Right lobe of liver (tissue), 6 donors: ENCODE data around the gene SETBP1. TPM values are rescaled to one million over a fixed set of nuclear protein-coding genes. Genes with fewer than 3 reads are reported as not detected.

Source experiments
- ATAC-seq, 4 donors: fragments of 200-7000 bp; cut with Tn5 transposase; one replicate each; pipeline ENCODE4 v1.9.1; 2020; ENCODE audit warnings: mild to moderate bottlenecking in 4 of 4, moderate library complexity in 4 of 4
- DNase-seq, 3 donors: peaks; one replicate each; pipeline ENCODE4 v3.0.0-alpha.2; 2020
- H3K27ac ChIP-seq, 3 donors: fragments of 200-600 bp; one replicate each; pipeline ENCODE4 v1.8.0; 2022
- H3K27me3 ChIP-seq, 2 donors: fragments of 200-600 bp; one replicate each; pipeline ENCODE4 v1.8.0; 2022
- H3K36me3 ChIP-seq, 4 donors: fragments of 200-600 bp; sonication (generic) in 1 of 4; one replicate each; pipeline versions ENCODE4 v1.5.1 to v1.8.0; 2017 to 2022; ENCODE audit warnings: control low read depth in 1 of 4
- H3K4me1 ChIP-seq, 4 donors: fragments of 200-600 bp; sonication (generic) in 1 of 4; one replicate each; pipeline versions ENCODE4 v1.5.1 to v1.8.0; 2017 to 2022; ENCODE audit warnings: control low read depth in 1 of 4
- H3K4me3 ChIP-seq, 3 donors: fragments of 200-600 bp; one replicate each; pipeline ENCODE4 v1.8.0; 2022
- H3K9me3 ChIP-seq, 4 donors: fragments of 200-600 bp; sonication (generic) in 1 of 4; one replicate each; pipeline versions ENCODE4 v1.5.1 to v1.8.0; 2017 to 2022; ENCODE audit warnings: control low read depth in 1 of 4
- CTCF ChIP-seq, 4 donors: fragments of 200-600 bp in 3 of 4; fragments of 450-650 bp in 1 of 4; IDR thresholded peaks; one replicate each; pipeline versions ENCODE4 v1.5.1 to v1.8.0; 2016 to 2022; ENCODE audit warnings: antibody characterized with exemption in 4 of 4, mild to moderate bottlenecking in 2 of 4
- POLR2A ChIP-seq: fragments of 450-650 bp; IDR thresholded peaks from one replicate; pipeline ENCODE4 v1.6.1; 2017; ENCODE audit warnings: antibody characterized with exemption, mild to moderate bottlenecking
- WGBS: methylation state at CpG from one replicate; pipeline ENCODE4 v1.1.6; 2018; ENCODE audit warnings: low coverage, low lambda C conversion rate; ENCODE audit not compliant: insufficient coverage; ENCODE audit errors: missing lambda C conversion rate; 5-methylcytosine and 5-hydroxymethylcytosine counted together
- intact Hi-C, 2 donors: fragments of 100-400 bp; cut with DNase I; formaldehyde crosslinking; loops; one replicate each; pipeline versions ENCODE4 v1.11.2 to v1.14.1; 2022
- total RNA-seq, 6 experiments: library from RNA; depleted of rRNA in 2 of 6; stranded (reverse); fragments of >200 nt in 2 of 6; fragmentation: NEBNext Ultra II Directional in 3 of 6; extraction: Animal tissue kit (Norgen Biotek cat#: 25700) in 3 of 6; gene quantifications; one replicate each; pipeline versions ENCODE4 v1.1.0 to v1.2.4, GENCODE V29; 2016 to 2023
- donor health status: DM: no; HTN: yes; CAD: no.
- donor health status: DM: no; HTN: no; CAD: no.
- donor health status: DM: no; HTN: no; CAD: no.
- donor health status: DM: no; HTN: yes; CAD: no.
- donor health status: DM: no; HTN: yes; CAD: no.

Gene SETBP1
- total RNA-seq, 6 experiments from 2014 or later, result 14.3 to 29.1 (median 16.6) TPM

DNA sequence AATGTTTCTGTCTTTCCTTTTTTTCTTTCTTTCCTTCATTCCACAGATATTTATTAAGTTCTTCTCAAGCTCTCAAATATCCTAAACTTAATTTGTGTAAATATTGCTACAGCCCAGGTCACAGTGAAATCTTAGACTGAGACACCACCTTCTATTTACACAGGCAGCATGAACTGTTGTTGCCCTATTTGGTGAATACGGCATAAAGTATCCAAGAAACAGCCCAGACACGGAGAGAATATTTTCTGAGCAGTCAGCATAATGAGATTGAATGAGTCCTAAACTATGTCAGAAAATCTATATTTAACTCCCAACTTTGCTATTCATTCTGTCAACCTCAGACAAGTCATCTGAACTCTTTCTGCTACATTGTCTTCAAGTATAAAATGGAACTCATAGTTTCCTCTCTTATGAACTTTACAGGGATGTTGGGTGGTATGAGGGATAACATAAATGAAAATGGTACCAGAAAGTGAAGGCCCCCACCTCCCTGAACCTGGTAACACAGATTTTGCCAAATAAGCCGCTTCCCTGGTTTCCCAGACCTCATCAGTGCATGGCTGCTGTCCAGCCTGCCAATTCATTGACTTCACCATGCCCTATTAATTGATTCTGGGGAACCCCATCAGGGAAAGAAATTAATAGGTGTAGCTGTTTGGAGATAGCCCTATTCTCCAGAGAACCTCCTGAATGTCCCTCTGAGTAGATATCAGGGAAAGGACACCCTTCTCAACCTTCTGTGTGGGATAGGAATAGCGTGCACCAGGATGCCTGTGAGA lies 235.9 kb downstream of the SETBP1 start:
- 39% methylated on average over 4 of the region's 4 CpGs for WGBS
- intact Hi-C loops, result no loop called here
- DNase-seq (no peak), ATAC-seq (peak in 3 of 4 donors; percentile 44 to 58 (median 54))
- Histone ChIP-seq H3K9me3 (no peaks in the 10 kb centered on the region), H3K4me1 (peaks cover 0 to 36% (median 14%) of the 10 kb centered on the region in 4 donors), H3K27me3 (no peaks in the 10 kb centered on the region), H3K4me3 (no peak overlapping the region), H3K27ac (peak overlapping the region in 2 of 3 donors; percentile 67 to 79), H3K36me3 (no peaks in the 10 kb centered on the region)
- TF ChIP-seq POLR2A (no peak), CTCF (IDR thresholded peaks at IDR 0.05) (no peak)

DNA sequence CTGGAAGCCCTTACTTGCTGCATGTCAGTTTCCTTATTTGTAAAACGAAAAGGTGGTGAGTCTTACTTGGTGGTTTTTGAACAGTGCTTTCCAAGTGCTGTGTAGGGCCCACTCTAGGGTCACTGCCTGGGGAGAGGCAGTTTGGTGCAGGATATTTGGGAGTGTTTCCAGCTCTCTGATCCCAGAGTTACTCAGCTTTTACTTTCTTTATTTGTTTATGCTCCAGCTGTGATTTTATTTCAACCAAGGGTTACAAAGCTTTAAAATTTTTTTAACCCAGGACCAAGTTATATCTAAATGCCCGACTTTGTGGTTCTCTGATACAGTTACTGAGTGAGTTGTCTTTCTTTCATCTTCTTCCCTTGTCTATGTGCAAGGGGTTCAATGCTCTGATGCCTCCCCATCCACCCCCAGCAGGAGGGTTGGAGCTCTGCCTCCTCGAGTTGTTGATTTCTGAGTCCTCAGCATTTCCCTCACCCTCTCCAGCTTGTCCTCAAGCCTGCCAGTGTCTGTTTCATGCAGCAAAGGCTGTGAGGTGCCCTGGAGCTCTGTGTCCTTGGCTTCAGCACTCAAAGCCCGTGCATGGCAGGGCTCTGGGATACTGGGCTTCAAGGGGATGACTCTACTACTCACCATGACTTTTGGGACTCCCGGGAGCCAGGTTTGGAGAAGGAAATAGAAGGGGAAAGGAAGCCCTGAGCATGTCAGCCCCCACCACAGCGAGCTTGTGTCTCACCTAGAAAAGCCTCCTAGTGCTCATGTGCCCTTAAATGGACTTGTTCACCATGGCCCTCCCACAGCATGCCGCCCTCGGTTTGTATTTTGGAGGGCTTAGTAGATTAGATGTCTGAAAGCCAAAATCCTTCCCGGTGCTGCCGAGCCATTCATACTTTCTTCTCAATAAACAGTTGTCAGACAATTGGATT lies 236.8 kb downstream of the SETBP1 start:
- Histone ChIP-seq H3K9me3 (no peaks in the 10 kb centered on the region), H3K36me3 (no peaks in the 10 kb centered on the region), H3K4me3 (peak overlapping the region in 1 of 3 donors; percentile 6), H3K27ac (peak overlapping the region; percentile 17 to 79 (median 67)), H3K27me3 (no peaks in the 10 kb centered on the region), H3K4me1 (peaks cover 0 to 36% (median 14%) of the 10 kb centered on the region in 4 donors)
- WGBS, result 6% methylated on average over 9 of the region's 10 CpGs
- ATAC-seq (peak; percentile 48 to 66 (median 60)), DNase-seq (peak in 1 of 3 donors; percentile 52)
- intact Hi-C loops, result no loop called here
- no peak for TF ChIP-seq CTCF (IDR thresholded peaks at IDR 0.05)
- no peak for TF ChIP-seq POLR2A

GRCh38 chr18:44918142-44918476 lies 237.4 kb downstream of the SETBP1 start:
- Histone ChIP-seq H3K9me3 (no peaks in the 10 kb centered on the region), H3K4me1 (peaks cover 0 to 36% (median 14%) of the 10 kb centered on the region in 4 donors), H3K4me3 (peak overlapping the region in 1 of 3 donors; percentile 6), H3K27ac (peak overlapping the region; percentile 17 to 79 (median 67)), H3K36me3 (no peaks in the 10 kb centered on the region), H3K27me3 (no peaks in the 10 kb centered on the region)
- TF ChIP-seq CTCF (IDR thresholded peaks at IDR 0.05), result no peak
- no peak for TF ChIP-seq POLR2A
- intact Hi-C loops, result no loop called here
- DNase-seq, result peak; percentile 55 to 77 (median 61)
- WGBS, result 44% methylated on average over 3 of the region's 4 CpGs
- peak; percentile 84 to 94 (median 90) for ATAC-seq

DNA sequence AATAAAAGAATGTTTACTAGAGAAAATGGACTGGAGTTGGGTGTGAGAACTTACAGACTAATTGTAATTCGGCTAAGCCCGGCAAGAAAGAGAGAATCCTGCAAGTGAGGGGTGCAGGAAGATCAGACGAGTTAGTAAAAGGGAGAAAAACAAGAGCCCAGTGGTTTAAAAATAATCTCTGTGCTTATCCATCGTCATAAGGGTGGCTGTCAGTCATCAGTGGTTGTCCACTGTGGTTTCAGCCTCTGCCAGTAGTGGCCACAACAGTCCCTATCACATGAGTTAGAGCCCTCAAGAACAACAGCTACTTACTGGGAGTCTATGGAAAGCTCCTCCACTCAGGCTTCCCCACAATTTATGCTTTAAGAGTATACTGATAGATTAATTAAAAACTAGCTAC lies 239.8 kb downstream of the SETBP1 start:
- H3K36me3 ChIP-seq, result no peaks in the 10 kb centered on the region
- peaks cover 0 to 35% (median 14%) of the 10 kb centered on the region in 4 donors for H3K4me1 ChIP-seq
- H3K9me3 ChIP-seq, result no peaks in the 10 kb centered on the region
- DNase-seq (no peak), ATAC-seq (no peak)
- intact Hi-C loops, result no loop called here
- no peak for TF ChIP-seq POLR2A
- no peak overlapping the region for H3K27ac ChIP-seq
- 84% methylated on average over 4 of the region's 4 CpGs for whole genome bisulfite sequencing
- H3K4me3 ChIP-seq, result no peak overlapping the region
- H3K27me3 ChIP-seq, result no peaks in the 10 kb centered on the region
